SK-N-SH treated with all-trans-retinoic acid at 6 μM for 48 hours (cell line): ENCODE results near the gene EXOC5.

ENCODE experiments used
- ARNTL ChIP-seq: fragments of 450-650 bp; formaldehyde crosslinking; IDR thresholded peaks from 2 replicates; pipeline ENCODE4 v1.5.0; 2020; ENCODE audit warnings: low read depth, mild to moderate bottlenecking, moderate library complexity, borderline replicate concordance
- CREB5 ChIP-seq: fragments of 250-450 bp; sonication (Bioruptor Pico); IDR thresholded peaks from 2 replicates; pipeline ENCODE4 v1.5.1; 2020; ENCODE audit warnings: low read depth, mild to moderate bottlenecking, moderate library complexity
- CSRNP3 ChIP-seq: fragments of 250-450 bp; sonication (Bioruptor Pico); IDR thresholded peaks from 2 replicates; pipeline ENCODE4 v1.5.1; 2021; ENCODE audit warnings: mild to moderate bottlenecking, moderate library complexity
- GLIS3 ChIP-seq: fragments of 250-450 bp; sonication (Bioruptor Pico); IDR thresholded peaks from 2 replicates; pipeline ENCODE4 v1.5.0; 2020; ENCODE audit warnings: mild to moderate bottlenecking, moderate library complexity
- PATZ1 ChIP-seq: fragments of 250-450 bp; sonication (Bioruptor Pico); IDR thresholded peaks from 2 replicates; pipeline ENCODE4 v1.8.0; 2020; ENCODE audit warnings: mild to moderate bottlenecking, moderate library complexity, borderline replicate concordance
- POU6F1 ChIP-seq: fragments of 250-450 bp; sonication (Bioruptor Pico); IDR thresholded peaks from 2 replicates; pipeline ENCODE4 v1.8.0; 2021; ENCODE audit warnings: low read depth, mild to moderate bottlenecking, moderate library complexity, borderline replicate concordance
- PPARA ChIP-seq: fragments of 250-450 bp; sonication (Bioruptor Pico); IDR thresholded peaks from 2 replicates; pipeline ENCODE4 v1.5.0; 2020; ENCODE audit warnings: mild to moderate bottlenecking, borderline replicate concordance
- RARB ChIP-seq: fragments of 250-450 bp; sonication (Bioruptor Pico); IDR thresholded peaks from 2 replicates; pipeline ENCODE4 v1.8.0; 2021; ENCODE audit warnings: mild to moderate bottlenecking, moderate library complexity
- TOX ChIP-seq: fragments of 250-450 bp; sonication (Bioruptor Pico); IDR thresholded peaks from 2 replicates; pipeline ENCODE4 v1.8.0; 2021; ENCODE audit warnings: mild to moderate bottlenecking, moderate library complexity, borderline replicate concordance
- TSHZ2 ChIP-seq: fragments of 250-450 bp; sonication (Bioruptor Pico); IDR thresholded peaks from 2 replicates; pipeline ENCODE4 v1.5.0; 2020; ENCODE audit warnings: mild to moderate bottlenecking, moderate library complexity
- ZFP3 ChIP-seq: fragments of 250-450 bp; sonication (Bioruptor Pico); IDR thresholded peaks from 2 replicates; pipeline ENCODE4 v1.5.0; 2020; ENCODE audit warnings: mild to moderate bottlenecking, moderate library complexity
- ZNF8 ChIP-seq: fragments of 450-650 bp; formaldehyde crosslinking; IDR thresholded peaks from 2 replicates; pipeline ENCODE4 v1.5.0; 2020; ENCODE audit warnings: mild to moderate bottlenecking, moderate library complexity

GRCh38 chr14:57199921-57200320, 68.8 kb downstream of the EXOC5 start:
- TF ChIP-seq PATZ1 (CRISPR knock-in tag) (no peak), CSRNP3 (CRISPR knock-in tag) (no peak), PPARA (no peak), GLIS3 (CRISPR knock-in tag) (no peak), RARB (no peak), ZFP3 (no peak), CREB5 (CRISPR knock-in tag) (no peak), TOX (no peak), ARNTL (no peak), TSHZ2 (CRISPR knock-in tag) (no peak), ZNF8 (CRISPR knock-in tag) (no peak), POU6F1 (CRISPR knock-in tag) (no peak)
